ENCODE data around the gene VPS18.

VPS18 gene

GRCh38 chr15:40921949-40922607 lies 27.8 kb downstream of the VPS18 start:
- FAIRE-seq (no peak), DNase-seq (ENCODE audit: low spot score) (no peak)

GRCh38 chr15:40922608-40923005 lies 28.4 kb downstream of the VPS18 start:
- FAIRE-seq = no peak

GRCh38 chr15:40923551-40923950 lies 29.3 kb downstream of the VPS18 start:
- FAIRE-seq (no peak), DNase-seq (ENCODE audit: low spot score) (no peak)

More at GRCh38 chr15:40922608-40923005, 28.4 kb downstream of the VPS18 start:
- no peak for DNase-seq (ENCODE audit: low spot score)

DNA sequence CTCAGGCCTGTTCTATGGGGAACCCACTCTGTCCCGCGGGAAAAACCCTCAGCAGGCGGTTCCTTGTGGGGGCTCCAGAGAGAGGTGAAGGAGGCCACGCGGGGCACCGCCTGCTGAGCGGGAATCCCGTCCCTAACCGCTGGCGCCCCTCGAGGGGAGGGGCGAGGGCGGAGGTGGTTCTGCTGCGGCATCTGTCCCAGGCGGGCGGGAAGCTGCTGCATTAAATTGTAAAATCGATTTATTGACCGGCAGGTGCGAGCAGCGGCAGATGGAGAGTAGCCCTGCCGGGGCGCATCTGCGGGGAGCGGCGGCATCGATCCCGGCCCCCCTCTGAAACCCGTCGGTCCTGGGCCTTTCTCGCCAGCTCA lies 31.2 kb downstream of the VPS18 start:
- FAIRE-seq (no peak), DNase-seq (ENCODE audit: low spot score) (no peak)

DNA sequence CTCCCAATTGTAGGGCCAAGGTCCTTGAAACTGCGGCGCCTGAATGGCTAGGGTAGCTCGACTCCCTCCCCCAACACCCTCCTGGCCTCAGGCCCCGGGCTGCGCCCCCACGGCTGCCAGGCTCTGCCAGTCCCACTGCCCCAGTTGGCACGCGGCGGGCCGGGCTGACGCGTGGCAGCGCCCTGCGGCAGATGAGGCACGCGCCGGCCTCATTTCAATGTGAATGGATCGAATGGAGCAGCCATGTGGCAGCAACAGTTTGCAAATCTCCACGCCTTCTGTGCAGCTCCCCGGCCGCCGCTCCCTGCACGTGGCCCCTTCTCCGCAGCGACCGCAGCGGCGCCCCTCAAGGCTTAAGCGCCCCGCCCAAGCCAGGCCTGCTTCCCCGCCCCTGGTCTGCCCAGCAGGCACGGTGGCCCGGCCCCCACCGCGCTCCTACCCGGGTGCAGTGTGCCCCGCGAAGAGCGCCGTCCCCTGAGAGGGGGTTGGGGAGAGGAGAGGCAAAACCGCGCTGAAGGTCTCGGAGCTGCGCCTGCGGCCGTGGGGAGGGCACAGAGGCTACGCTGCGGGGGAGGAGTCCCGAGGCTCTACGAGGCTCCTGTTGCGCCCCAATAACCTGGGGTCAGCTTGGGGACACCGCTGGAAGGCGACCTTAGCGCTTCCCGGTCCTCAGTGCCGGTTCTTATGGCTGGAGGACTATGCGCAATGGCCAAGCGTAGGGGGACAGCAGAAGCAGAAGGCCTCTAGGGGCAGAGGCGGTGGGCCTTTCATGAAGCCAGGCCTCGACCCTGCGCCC lies 31.8 kb downstream of the VPS18 start:
- FAIRE-seq = no peak

GRCh38 chr15:40926659-40927494 lies 32.6 kb downstream of the VPS18 start:
- DNase-seq (ENCODE audit: low spot score) = no peak
- no peak for FAIRE-seq

More for the DNA sequence above, 31.8 kb downstream of the VPS18 start:
- DNase-seq (ENCODE audit: low spot score) = no peak

- DNase-seq (ENCODE audit: low spot score) = no peak
- no peak for FAIRE-seq
Observed at GRCh38 chr15:40927495-40927872, 33.2 kb downstream of the VPS18 start.

DNA sequence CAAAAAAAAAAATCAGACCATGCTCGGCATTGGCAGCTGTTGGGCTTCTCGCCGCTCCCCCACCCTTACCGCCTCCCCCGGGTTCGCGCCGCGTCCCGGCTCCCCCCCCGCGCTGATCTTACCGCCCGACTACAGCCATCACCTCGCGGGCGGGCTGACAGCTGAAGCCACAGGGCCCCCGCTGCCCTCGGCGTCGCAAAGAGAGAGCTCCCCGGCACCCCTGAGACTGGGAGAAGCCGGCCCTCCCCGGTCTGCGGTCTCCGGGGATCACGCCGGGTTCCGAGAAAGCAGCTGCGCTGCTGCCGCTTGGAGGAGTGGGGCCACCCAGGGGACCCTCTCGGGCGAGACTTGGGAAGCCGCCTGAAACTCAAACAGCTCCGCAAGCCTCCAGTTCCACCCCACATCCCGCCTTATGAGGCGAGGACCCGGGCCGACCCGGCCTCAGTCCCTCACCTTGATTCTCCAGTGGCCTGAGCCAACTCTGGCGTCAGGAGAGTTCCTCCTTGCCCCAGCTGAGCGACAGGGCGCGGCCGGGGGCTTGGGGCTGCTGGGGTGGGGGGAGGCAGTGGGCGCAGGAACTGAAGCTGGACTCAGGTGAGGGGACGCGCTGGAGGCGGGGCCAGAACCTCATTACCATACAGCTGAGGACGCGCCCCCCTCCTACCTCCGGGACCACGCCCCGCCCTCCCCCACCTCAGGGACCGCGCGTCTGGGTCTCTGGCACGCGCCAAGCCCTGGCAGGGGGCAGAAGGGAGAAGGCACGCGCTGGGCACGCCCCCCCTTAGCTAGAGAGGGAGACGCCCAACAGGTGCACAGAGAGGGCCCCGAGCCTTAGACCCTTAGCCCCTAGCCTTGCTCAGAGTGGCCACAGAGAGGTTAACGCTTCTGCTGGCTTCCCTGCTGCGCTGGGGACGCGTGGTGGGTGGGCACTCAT lies 33.9 kb downstream of the VPS18 start:
- no peak for DNase-seq (ENCODE audit: low spot score)
- no peak for FAIRE-seq

- peak; percentile 81 for DNase-seq (ENCODE audit: low spot score)
- no peak for FAIRE-seq
Observed at GRCh38 chr15:40928821-40929659, 34.8 kb downstream of the VPS18 start, which contains the start of gene DLL4. DLL4 (plus strand) TSS chr15:40929340; CDS start chr15:40929669, 329 bp downstream.

- FAIRE-seq (no peak), DNase-seq (ENCODE audit: low spot score) (no peak)
Observed at GRCh38 chr15:40929660-40930429, 35.6 kb downstream of the VPS18 start.

- DNase-seq (ENCODE audit: low spot score) (peak; percentile 67), FAIRE-seq (no peak)
Observed at GRCh38 chr15:40930430-40931299, 36.4 kb downstream of the VPS18 start.

DNA sequence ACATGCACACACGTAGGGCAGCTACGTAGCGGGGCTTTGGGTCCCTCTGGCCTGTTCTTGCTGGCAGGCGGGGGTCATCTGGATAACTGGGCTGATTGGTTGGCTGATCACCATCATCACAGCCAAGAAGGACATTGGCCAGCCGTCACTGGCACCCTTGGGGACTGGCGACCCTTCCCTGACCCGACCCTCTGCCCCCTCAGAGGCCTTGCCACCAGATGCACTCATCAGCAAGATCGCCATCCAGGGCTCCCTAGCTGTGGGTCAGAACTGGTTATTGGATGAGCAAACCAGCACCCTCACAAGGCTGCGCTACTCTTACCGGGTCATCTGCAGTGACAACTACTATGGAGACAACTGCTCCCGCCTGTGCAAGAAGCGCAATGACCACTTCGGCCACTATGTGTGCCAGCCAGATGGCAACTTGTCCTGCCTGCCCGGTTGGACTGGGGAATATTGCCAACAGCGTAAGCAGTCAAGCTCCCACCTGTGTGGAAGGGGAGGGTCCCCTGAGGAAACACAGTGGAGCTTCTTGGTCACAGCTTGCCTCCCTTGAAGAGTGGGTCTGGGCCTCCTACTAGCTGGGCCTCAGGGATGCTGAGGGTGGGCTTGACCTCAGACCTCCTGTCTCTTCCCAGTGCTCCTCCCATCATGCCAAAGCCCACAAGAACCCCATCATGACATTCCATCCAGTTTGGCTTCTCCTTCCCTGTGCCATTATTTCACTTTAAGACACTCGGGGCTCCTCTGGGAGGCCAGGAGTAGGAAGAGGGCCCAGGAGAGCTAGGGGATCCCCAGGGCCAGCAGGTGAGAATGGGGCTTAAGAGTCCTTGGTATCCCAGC lies 37.3 kb downstream of the VPS18 start:
- no peak for FAIRE-seq
- no peak for DNase-seq (ENCODE audit: low spot score)

DNA sequence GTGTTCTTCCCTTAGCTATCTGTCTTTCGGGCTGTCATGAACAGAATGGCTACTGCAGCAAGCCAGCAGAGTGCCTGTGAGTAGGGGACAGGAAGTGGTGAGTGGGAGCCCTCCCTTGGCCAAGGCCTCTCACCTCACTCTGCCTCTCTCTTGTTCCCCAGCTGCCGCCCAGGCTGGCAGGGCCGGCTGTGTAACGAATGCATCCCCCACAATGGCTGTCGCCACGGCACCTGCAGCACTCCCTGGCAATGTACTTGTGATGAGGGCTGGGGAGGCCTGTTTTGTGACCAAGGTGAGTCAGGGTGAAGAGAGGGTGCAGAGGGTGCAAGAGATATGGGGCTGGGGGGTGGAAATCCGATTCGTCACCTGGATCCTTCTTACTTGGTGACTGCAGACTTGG lies 37.9 kb downstream of the VPS18 start:
- DNase-seq (ENCODE audit: low spot score) (no peak), FAIRE-seq (peak; percentile 35)

GRCh38 chr15:40932649-40933516 lies 38.6 kb downstream of the VPS18 start:
- FAIRE-seq = no peak

GRCh38 chr15:40933517-40933902 lies 39.3 kb downstream of the VPS18 start:
- DNase-seq (ENCODE audit: low spot score) = no peak
- no peak for FAIRE-seq

More at GRCh38 chr15:40932649-40933516, 38.6 kb downstream of the VPS18 start:
- DNase-seq (ENCODE audit: low spot score) = no peak

GRCh38 chr15:40934457-40934856 lies 40.2 kb downstream of the VPS18 start:
- no peak for DNase-seq (ENCODE audit: low spot score)
- no peak for FAIRE-seq

Data from urothelium cell line (cell line).